ENCODE data around the gene PASD1. TPM values are rescaled to one million over a fixed set of nuclear protein-coding genes. Genes with fewer than 3 reads are reported as not detected.

Gene PASD1
- total RNA-seq, 1 experiment from 2014 or later: not detected

DNA sequence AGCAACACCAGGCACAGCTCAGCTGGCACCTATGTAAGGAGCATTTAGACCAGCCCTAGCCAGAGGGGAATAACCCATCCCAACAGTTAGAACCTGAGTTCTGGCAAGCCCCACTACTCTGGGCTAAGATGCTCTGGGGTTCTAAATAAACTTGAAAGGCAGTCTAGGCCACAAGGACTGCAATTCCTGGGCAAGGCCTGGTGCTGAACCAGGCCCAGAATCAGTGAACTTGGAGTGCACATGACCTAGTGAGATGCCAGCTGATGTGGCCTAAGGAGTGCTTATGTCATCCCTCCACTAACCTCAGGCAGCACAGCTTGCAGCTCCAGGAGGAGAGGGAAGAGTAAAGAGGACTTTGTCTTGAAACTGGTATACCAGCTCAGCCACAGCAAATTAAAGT is 124.2 kb downstream of the PASD1 start:
- TF ChIP-seq, protein P1, sequence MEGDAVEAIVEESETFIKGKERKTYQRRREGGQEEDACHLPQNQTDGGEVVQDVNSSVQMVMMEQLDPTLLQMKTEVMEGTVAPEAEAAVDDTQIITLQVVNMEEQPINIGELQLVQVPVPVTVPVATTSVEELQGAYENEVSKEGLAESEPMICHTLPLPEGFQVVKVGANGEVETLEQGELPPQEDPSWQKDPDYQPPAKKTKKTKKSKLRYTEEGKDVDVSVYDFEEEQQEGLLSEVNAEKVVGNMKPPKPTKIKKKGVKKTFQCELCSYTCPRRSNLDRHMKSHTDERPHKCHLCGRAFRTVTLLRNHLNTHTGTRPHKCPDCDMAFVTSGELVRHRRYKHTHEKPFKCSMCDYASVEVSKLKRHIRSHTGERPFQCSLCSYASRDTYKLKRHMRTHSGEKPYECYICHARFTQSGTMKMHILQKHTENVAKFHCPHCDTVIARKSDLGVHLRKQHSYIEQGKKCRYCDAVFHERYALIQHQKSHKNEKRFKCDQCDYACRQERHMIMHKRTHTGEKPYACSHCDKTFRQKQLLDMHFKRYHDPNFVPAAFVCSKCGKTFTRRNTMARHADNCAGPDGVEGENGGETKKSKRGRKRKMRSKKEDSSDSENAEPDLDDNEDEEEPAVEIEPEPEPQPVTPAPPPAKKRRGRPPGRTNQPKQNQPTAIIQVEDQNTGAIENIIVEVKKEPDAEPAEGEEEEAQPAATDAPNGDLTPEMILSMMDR (conservative IDR thresholded peaks at IDR 0.05): no peak
- no peak for TF ChIP-seq EZH2 (IDR thresholded peaks at IDR 0.05; ENCODE audit: low read depth)
- Histone ChIP-seq H3K4me3 (no peak overlapping the region), H3K27ac (no peak overlapping the region), H4K20me1 (ENCODE audit: insufficient read depth) (no peaks in the 10 kb centered on the region), H3K9me2 (ENCODE audit: insufficient read depth) (no peaks in the 10 kb centered on the region), H3K4me1 (replicated peaks; ENCODE audit: insufficient read depth) (no peaks in the 10 kb centered on the region), H3K79me2 (ENCODE audit: low read depth) (no peaks in the 10 kb centered on the region), H3K27me3 (ENCODE audit: insufficient read depth, low read depth) (peaks cover 40% of the 10 kb centered on the region), H2AFZ (no peak overlapping the region), H3F3A (ENCODE audit: insufficient read depth, low read depth) (no peaks in the 10 kb centered on the region), H3K4me2 (no peak overlapping the region), H3K9me3 (ENCODE audit: insufficient read depth, low read depth) (no peaks in the 10 kb centered on the region), H3K36me3 (ENCODE audit: low read depth) (no peaks in the 10 kb centered on the region)
- POLR2A ChIA-PET (ENCODE audit: unreplicated experiment): no interaction called here
- intact Hi-C loops (cut with micrococcal nuclease; ENCODE audit: unreplicated experiment): no loop called here
- CTCF ChIA-PET: no interaction called here
- BruUV-seq (replicated peaks): no TSS peak
- no peak for DNase-seq

DNA sequence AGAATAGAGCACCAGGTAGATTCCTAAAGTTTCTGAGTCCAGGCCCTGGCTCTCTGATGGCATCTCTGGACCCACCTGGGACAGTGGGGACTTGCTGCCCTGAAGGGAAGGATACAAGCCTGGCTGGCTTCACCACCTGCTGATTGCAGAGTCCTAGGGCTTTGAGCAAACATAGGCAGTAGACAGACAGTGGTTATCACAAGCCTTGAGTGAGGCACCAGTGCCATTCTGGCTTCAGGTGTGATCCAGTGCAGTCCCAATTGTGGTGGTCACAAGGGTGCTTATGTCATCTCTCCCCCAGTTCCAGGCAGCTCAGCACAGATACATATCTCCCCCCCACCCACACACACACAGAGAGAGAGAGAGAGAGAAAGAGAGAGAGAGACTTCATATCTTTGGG is 125.2 kb downstream of the PASD1 start:
- Histone ChIP-seq H3K4me2 (no peak overlapping the region), H2AFZ (no peak overlapping the region), H3F3A (ENCODE audit: insufficient read depth, low read depth) (no peaks in the 10 kb centered on the region), H3K4me3 (no peak overlapping the region), H3K9me3 (ENCODE audit: insufficient read depth, low read depth) (no peaks in the 10 kb centered on the region), H3K27ac (no peak overlapping the region), H3K4me1 (replicated peaks; ENCODE audit: insufficient read depth) (no peaks in the 10 kb centered on the region), H3K9me2 (ENCODE audit: insufficient read depth) (no peaks in the 10 kb centered on the region), H3K27me3 (ENCODE audit: insufficient read depth, low read depth) (peaks cover 41% of the 10 kb centered on the region), H4K20me1 (ENCODE audit: insufficient read depth) (no peaks in the 10 kb centered on the region), H3K79me2 (ENCODE audit: low read depth) (no peaks in the 10 kb centered on the region), H3K36me3 (ENCODE audit: low read depth) (no peaks in the 10 kb centered on the region)
- POLR2A ChIA-PET (ENCODE audit: unreplicated experiment): no interaction called here
- DNase-seq: no peak
- intact Hi-C loops (cut with micrococcal nuclease; ENCODE audit: unreplicated experiment): no loop called here
- BruUV-seq (replicated peaks): no TSS peak
- no peak for TF ChIP-seq EZH2 (IDR thresholded peaks at IDR 0.05; ENCODE audit: low read depth)
- TF ChIP-seq, protein P1 (conservative IDR thresholded peaks at IDR 0.05): no peak
- CTCF ChIA-PET: no interaction called here

DNA sequence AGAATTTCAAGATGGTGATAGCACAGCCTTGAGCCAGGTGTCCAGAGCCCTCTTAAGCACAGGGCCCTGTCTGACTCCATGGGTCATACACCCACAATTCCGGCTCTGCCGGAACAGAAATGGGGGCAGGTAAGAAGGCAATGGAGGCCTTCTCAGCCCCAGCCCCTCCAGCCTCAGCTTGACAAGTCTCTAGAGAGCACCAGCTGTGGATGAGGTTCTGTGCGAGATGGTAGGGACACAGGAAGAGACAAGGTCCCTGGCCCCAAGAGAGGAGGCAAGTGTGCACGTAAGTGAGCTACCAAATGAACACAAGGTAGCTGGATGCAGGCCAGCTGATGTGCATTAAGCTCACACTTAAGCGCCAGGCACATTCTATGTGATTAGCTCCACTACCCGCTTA is 129.3 kb downstream of the PASD1 start:
- Histone ChIP-seq H4K20me1 (ENCODE audit: insufficient read depth) (no peaks in the 10 kb centered on the region), H3K9me3 (ENCODE audit: insufficient read depth, low read depth) (no peaks in the 10 kb centered on the region), H3K79me2 (ENCODE audit: low read depth) (no peaks in the 10 kb centered on the region), H3K4me2 (no peak overlapping the region), H3F3A (ENCODE audit: insufficient read depth, low read depth) (no peaks in the 10 kb centered on the region), H3K9me2 (ENCODE audit: insufficient read depth) (no peaks in the 10 kb centered on the region), H3K27me3 (ENCODE audit: insufficient read depth, low read depth) (peaks cover 58% of the 10 kb centered on the region), H3K36me3 (ENCODE audit: low read depth) (no peaks in the 10 kb centered on the region), H3K4me1 (replicated peaks; ENCODE audit: insufficient read depth) (no peaks in the 10 kb centered on the region), H3K27ac (no peak overlapping the region), H3K4me3 (no peak overlapping the region), H2AFZ (no peak overlapping the region)
- TF ChIP-seq, protein P1 (conservative IDR thresholded peaks at IDR 0.05): no peak
- TF ChIP-seq EZH2 (IDR thresholded peaks at IDR 0.05; ENCODE audit: low read depth): no peak
- BruUV-seq (replicated peaks): no TSS peak
- ChIA-PET POLR2A (ENCODE audit: unreplicated experiment) (no interaction called here), CTCF (no interaction called here)
- DNase-seq: no peak
- intact Hi-C loops (cut with micrococcal nuclease; ENCODE audit: unreplicated experiment): loop anchor here (1.0 kb wide), 1 partner anchor 40 kb away; no protein-coding TSS in a partner anchor

All from PC-9 (cell line).